ENCODE data around the gene SSBP3.

- TF ChIP-seq CTCF (IDR thresholded peaks at IDR 0.05; ENCODE audit: insufficient read depth, low read length, poor library complexity, severe bottlenecking) (no peak), EZH2phosphoT487 (conservative IDR thresholded peaks at IDR 0.05; ENCODE audit: low read length) (no peak)
These were observed 6.4 kb downstream of the SSBP3 start for GRCh38 chr1:54399765-54400164.
